G401 (cell line): ENCODE results near the gene GBP5. TPM values are rescaled to one million over a fixed set of nuclear protein-coding genes. Genes with fewer than 3 reads are reported as not detected.
"Not testable (repeated sequence)": the region's sequence is repeated elsewhere in the genome, so short reads cannot be mapped to it uniquely, and the experiment has no call there.

Experiments
- DNase-seq: peaks from one replicate; pipeline ENCODE4 v3.0.0-alpha.2; 2015; ENCODE audit warnings: low spot score
- in situ Hi-C: cut with HindIII; loops from 2 replicates; pipeline ENCODE4 v1.10.0; 2016; ENCODE audit warnings: low sequenced_read_pairs, mixed read lengths
- total RNA-seq: library from RNA; depleted of rRNA; stranded (reverse); fragments of >200 nt; shearing (Covaris generic); gene quantifications from 2 replicates; pipeline ENCODE4 v1.2.3, GENCODE V29; 2014

The GBP5 gene
- total RNA-seq, 1 experiment from 2014 or later: not detected

GRCh38 chr1:89285745-89286380, 13.2 kb upstream of the GBP5 start:
- DNase-seq: no peak
- in situ Hi-C loops: no loop called here

DNA sequence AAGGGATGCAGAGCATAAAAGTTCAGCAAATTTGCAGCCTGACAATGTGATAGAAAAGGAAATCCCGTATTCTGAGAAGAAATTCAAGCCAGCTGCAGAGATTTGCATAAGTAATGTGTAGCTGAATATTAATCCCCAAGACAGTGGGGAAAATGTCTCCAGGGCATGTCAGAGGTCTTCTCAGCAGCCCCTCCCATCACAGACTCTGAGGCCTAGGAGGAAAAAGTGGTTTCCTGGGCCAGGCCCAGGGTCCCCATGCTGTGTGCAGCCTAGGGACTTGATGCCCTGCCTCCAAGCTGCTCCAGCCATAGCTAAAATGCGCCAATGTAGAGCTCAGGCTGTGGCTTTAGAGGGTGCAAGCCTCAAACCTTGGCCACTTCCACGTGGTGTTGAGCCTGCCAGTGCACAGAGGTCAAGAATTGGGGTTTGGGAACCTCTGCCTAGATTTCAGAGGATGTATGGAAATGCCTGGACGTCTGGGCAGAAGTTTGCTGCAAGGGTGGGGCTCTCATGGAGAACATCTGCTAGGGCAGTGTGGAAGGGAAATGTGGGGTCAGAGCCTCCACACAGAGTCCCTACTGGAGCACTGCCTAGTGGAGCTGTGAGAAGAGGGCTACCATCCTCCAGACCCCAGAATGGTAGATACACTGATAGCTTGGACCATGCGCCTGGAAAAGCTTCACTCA, 11.6 kb upstream of the GBP5 start:
- in situ Hi-C loops, DNase-seq: not testable (repeated sequence)

- in situ Hi-C loops: no loop called here
- no peak for DNase-seq
These were observed 8.1 kb upstream of the GBP5 start for GRCh38 chr1:89280766-89281165.

DNA sequence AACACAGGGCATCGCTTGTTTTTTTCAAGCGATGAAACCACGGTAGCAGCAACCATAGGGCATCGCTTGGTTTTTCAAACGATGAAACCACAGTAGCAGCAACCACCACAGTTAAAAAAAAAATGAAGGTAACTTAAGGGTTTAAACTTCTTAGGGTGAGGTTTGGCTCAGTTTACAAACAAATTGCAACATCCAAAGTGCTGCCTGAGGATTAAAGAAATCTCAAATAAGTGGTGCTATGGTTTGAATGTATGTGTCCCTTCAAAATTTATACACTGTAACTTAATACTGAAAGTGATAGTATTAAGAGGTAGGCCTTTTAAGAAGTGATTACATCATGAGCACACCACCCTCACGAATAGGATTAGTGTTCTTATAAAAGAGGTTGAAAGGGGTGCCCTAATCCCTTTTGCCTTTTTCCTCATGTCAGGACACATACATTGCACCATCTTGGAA, 6.4 kb upstream of the GBP5 start:
- DNase-seq: no peak
- in situ Hi-C loops: no loop called here

DNA sequence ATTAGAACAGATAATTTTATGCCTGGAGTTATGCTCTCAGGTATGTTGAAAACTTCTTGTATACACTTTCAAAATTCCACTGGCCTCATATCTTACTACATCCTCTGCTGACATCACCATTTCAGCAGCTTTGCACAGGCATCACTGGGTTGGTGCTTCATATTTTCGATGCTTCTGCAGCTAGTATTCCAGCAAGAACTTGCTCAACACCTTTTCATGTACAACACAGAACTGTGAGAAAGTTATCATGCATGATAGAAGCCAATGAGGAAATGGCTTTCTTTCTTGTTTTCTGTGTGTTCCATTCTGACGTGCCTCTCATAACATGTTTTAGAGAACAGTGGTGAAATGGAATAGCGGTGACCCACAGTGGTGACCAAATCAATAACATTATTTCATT, 5.1 kb upstream of the GBP5 start:
- in situ Hi-C loops: no loop called here
- DNase-seq: no peak

- in situ Hi-C loops: no loop called here
- no peak for DNase-seq
These were observed 4.0 kb upstream of the GBP5 start for GRCh38 chr1:89276690-89277089.

- no peak for DNase-seq
- in situ Hi-C loops: no loop called here
These were observed 1.8 kb upstream of the GBP5 start for GRCh38 chr1:89274411-89274857.

GRCh38 chr1:89273324-89273778, 691 bp upstream of the GBP5 start:
- in situ Hi-C loops: no loop called here
- DNase-seq: no peak

DNA sequence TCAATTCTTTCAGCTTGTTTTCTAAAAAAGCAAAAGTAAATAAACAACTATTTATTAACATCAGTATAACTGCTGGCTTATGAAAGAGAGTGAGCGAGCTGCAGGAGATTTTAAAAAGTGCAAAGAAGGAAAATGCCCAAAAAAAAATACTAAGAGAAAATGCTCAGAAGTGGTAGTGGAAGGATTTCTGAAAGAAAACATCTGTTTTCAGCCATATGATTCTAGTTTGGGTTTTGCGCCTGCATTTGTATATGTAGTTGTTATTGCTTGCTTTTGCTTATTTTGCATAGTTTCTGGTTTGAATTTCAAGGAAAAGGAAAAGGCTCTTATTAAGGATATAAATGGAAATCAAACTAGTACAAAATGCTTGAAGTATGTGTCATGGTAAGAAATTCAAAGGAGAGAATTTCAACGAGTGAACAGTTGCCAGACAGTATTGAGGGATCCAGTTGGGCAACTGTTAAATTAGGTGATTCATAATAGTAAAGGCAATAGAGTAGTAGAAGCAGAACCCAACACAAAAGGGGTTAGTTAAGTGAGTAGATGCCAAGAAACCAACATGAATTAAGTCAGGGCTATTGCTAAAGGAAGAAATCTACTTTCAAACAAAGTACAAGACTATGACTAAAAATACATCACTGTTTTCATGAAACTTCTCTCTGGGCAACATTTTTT, 1.2 kb downstream of the GBP5 start:
- in situ Hi-C loops: no loop called here
- no peak for DNase-seq

DNA sequence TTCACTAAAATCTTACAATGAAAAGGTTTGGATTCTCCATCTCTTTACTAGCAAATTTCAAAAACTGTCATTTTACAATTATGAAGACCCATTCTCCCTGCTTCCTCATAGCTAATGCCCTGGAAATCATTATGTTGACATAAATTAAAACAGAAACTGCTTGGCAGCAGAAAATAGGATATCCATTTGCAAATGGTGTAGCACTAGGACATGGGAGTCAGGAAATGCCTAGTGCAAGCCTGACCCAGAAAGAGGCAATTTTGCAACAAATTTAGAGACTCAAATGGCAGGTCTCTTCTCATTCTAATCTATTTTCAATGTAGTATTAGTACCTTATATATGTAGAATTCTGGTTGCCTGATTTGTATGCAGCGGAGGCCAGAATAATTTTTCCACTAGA, 2.2 kb downstream of the GBP5 start:
- no peak for DNase-seq
- in situ Hi-C loops: no loop called here

DNA sequence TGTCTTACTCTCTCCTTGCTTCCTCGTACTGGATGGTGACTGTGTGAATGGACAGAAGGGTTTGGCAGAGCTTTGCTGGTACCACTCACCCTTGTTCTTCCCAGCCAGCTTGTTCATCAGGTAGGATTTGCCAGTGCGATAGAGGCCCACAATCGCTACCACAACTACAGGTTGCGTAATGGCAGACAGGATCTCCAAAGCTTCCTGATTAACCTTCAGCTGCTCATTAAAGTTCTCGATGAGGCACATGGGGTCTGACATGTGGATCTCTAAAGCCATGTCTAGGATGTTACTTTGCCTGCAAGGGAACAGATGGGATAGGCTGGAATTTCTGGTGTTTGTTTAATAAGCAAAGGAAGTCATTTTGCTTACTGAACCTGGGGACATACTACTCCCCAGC, 3.4 kb downstream of the GBP5 start:
- DNase-seq: no peak
- in situ Hi-C loops: no loop called here

DNA sequence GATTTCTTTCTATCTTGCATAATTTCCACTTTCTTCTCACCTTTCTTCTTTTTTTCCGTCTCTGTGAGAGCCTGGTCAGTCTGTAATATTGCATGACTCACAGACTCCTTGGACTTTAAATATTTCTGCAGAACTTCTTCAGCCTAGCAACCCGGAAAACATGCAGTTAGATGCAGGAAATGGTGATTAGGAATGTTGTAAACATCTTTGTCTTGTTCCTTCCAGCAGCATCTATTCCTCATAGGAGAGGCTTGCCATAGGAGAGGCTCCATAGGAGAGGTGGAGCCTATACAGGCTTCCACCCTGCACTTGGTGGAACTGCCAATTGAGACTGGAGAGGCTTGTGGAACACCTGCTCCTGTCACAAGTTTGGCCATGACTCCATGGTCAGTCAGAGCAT, 10.0 kb downstream of the GBP5 start:
- in situ Hi-C loops: no loop called here
- DNase-seq: no peak

GRCh38 chr1:89261926-89262515, 10.6 kb downstream of the GBP5 start:
- DNase-seq: no peak
- in situ Hi-C loops: no loop called here

DNA sequence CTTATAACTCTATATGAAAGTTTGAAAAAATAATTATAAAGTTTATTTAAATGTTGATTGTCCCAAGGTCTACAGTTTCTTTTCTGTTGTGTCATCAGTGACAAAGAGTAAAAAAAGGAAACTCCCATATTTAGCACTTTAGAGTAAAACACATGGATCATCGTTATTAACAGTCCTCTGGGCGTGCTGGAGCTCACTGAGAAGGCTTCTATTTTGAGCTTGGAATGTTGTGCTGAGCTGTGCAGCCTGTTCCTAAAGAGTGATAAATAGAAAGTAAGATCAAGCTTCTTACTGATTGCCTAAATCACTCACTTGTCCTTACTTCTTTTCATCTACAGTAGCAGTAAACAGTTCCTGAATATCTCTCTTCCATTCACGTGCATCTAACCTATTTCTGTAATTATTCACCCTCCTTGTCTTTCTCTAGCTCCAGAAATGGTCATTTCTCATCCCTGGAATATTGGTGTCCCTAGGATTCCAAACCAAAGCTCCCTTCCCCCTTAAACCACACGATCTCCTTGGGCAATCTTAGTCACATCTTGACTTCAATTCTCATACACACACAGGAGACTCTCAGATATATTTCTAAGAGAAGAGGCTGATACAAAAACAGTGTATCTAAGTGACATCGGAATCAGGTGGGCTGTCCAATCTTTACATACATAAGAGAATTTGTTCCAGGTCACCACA, 11.9 kb downstream of the GBP5 start:
- in situ Hi-C loops: no loop called here
- DNase-seq: no peak

DNA sequence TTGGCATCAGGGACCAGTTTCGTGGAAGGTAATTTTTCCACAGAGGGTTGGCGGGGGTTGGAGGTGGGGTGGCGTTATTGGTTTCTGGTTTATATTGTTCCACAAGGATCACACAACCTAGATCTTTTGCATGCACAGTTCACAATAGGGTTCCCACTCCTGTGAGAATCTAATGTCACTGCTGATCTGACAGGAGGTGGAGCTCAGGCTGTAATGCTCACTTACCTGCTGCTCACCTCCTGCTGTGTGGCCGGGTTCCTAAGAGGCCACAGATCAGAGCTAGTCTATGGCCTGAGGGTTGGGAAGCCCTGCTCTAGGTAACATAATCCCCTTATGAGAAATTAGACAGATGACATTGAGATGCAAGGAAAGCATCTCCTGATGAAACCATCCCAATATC, 12.6 kb downstream of the GBP5 start:
- in situ Hi-C loops: no loop called here
- no peak for DNase-seq

DNA sequence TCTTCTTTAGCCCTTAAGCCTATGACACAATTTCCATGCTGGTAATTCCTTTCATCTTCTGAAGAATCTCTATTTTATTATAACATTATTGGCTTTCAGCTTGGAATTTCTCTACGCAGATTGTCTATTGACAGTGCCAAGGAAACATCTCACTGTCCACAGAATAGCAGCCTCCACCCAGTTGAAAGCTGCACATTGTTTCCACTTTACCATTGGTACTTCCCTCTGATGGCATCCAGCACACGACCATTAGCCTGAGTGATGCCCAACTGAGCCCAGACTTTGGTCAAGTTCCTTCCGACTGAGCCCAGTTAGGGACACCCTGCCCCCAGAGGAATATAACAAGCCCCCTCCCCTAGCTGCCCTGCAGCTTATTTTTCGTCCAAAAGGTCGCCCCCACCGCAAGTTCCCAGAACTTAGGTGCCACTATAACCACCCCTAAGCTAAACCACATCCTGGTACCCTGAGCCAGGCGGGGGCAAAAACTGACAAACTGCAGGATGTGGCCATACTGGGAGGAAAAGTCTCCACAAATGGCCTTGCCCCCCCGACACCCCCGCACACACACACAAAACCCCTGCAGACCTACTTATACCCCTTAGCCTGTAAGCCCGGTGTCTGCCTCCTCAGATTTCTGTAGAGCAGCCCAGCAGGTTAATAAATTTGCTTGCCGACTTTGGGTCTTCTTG, 13.2 kb downstream of the GBP5 start:
- in situ Hi-C loops: no loop called here
- no peak for DNase-seq

DNA sequence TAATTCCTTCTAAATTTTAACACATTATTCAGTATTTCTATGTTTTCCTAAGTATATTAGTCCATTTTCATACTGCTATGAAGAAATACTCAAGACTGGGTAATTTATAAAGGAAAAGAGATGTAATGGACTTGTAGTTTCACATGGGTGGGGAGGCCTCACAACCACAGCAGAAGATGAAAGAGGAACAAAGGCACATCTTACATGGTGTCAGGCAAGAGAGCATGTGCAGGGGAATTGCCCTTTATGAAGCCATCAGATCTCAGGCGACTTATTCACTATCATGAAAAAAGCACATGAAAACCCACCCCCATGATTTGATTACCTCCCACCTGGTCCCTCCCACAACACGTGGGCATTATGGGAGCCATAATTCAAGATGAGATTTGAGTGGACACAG, 15.6 kb downstream of the GBP5 start:
- DNase-seq: no peak
- in situ Hi-C loops: no loop called here

GRCh38 chr1:89255581-89255980, 17.1 kb downstream of the GBP5 start:
- in situ Hi-C loops, DNase-seq: not testable (repeated sequence)
